SJCRH30 (cell line): Measurements from ENCODE around the gene SCARB2. TPM values are rescaled to one million over a fixed set of nuclear protein-coding genes. Genes with fewer than 3 reads are reported as not detected.

ENCODE experiments used
- DNase-seq, 2 experiments: peaks; one replicate each; pipeline ENCODE4 v3.0.0-alpha.2; 2015 to 2020
- H3K27ac ChIP-seq: fragments of 250-450 bp; sonication (Bioruptor Pico); 2 replicates; pipeline ENCODE4 v1.5.1; 2020; ENCODE audit warnings: mild to moderate bottlenecking, moderate library complexity
- H3K27me3 ChIP-seq: fragments of 250-450 bp; sonication (Bioruptor Pico); 2 replicates; pipeline ENCODE4 v1.5.1; 2020; ENCODE audit warnings: mild to moderate bottlenecking, moderate library complexity
- H3K36me3 ChIP-seq: fragments of 250-450 bp; sonication (Bioruptor Pico); 2 replicates; pipeline ENCODE4 v1.5.1; 2020; ENCODE audit warnings: mild to moderate bottlenecking, moderate library complexity
- H3K4me1 ChIP-seq: fragments of 250-450 bp; sonication (Bioruptor Pico); 2 replicates; pipeline ENCODE4 v1.5.1; 2020; ENCODE audit warnings: mild to moderate bottlenecking, moderate library complexity
- H3K4me3 ChIP-seq: fragments of 250-450 bp; sonication (Bioruptor Pico); 2 replicates; pipeline ENCODE4 v1.5.1; 2020; ENCODE audit warnings: mild to moderate bottlenecking, moderate library complexity
- H3K9me3 ChIP-seq: fragments of 250-450 bp; sonication (Bioruptor Pico); replicated peaks from 2 replicates; pipeline ENCODE4 v1.5.1; 2020; ENCODE audit warnings: mild to moderate bottlenecking, moderate library complexity
- total RNA-seq: library from RNA; depleted of rRNA; stranded (reverse); fragments of >200 nt; shearing (Covaris generic); gene quantifications from 2 replicates; pipeline ENCODE4 v1.2.3, GENCODE V29; 2014

SCARB2 gene
- total RNA-seq, 1 experiment from 2014 or later, result 99.4 TPM

- Histone ChIP-seq H3K4me1 (peaks cover 20% of the 10 kb centered on the region), H3K27ac (peak overlapping the region; percentile 45; the same call in 1 of the 2 replicates), H3K4me3 (peak overlapping the region; percentile 87), H3K36me3 (no peaks in the 10 kb centered on the region), H3K27me3 (no peaks in the 10 kb centered on the region), H3K9me3 (no peaks in the 10 kb centered on the region)
- DNase-seq, result no peak
These were observed 602 bp upstream of the SCARB2 start for GRCh38 chr4:76214177-76214675.

GRCh38 chr4:76212851-76213414, 691 bp downstream of the SCARB2 start:
- Histone ChIP-seq H3K27ac (peak overlapping the region; percentile 45; the same call in 1 of the 2 replicates), H3K9me3 (no peaks in the 10 kb centered on the region), H3K4me1 (peaks cover 27% of the 10 kb centered on the region), H3K4me3 (peak overlapping the region; percentile 87), H3K27me3 (no peaks in the 10 kb centered on the region), H3K36me3 (no peaks in the 10 kb centered on the region)
- DNase-seq, result peak in 1 of 2 experiments; percentile 36

DNA sequence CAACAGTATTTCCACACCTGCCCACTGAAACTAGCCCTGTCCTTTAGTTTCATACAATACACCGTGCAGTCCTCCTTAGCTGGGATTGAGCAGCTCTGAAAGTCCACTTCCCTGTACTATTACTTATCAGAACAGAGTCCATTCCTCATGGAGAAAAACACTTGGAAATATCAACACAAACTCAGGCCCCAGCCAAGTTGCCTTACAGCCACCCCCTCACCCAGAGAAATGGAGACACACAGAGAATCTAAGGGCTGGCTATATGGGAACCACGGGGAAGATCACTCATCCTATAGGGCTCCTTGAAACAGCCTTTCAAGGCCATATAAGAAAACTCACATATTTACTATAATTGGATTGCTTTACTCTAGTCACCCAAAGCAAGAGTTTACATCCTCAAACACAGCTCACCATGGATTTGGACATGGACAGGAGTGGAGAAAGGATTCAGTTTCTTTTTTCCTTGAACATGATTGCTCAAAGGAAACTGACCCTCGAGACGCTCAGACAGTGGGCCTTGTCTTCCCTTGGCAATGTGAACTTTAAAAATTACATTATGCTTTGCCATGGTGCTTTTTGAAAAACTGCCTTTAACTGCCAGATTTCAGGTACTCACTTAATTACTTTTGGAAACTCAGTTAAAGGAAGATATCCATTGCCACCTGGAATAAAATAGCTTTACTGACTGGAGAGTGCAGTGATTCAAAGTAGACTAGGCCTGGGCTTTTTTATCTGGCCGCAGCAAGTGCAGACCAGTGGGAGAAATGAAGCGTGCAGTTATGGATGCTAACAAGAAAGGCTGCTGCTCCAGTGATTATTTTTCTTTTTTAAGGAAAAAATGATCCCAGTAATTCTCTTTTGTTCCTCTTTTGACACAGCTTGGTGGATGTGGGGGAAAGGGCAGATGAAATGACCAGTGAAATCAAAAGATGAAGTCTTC, 1.6 kb downstream of the SCARB2 start:
- H3K27ac ChIP-seq, result no peak overlapping the region
- DNase-seq, result no peak
- peak overlapping the region; percentile 87 for H3K4me3 ChIP-seq
- no peaks in the 10 kb centered on the region for H3K27me3 ChIP-seq
- H3K36me3 ChIP-seq, result no peaks in the 10 kb centered on the region
- peaks cover 28% of the 10 kb centered on the region for H3K4me1 ChIP-seq
- H3K9me3 ChIP-seq, result no peaks in the 10 kb centered on the region

DNA sequence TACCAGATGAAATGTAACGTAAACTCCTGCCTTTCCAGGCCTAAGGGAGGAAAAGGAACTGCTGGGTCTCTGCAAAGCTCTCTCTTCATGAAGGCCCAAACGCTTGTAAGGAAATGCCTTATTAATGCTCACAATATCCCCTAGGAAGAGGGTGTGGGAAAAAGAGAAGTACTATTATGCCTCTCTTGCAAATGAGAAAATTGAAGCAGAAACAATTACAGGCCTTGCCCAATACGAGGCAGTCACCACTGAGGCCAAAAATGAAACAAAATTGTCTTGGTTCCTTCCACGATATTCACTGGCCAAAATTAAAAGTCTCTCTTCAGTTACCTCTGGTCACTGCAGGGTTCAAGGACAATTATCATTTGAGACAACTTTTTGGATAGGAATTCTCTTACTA, 3.2 kb downstream of the SCARB2 start:
- no peak overlapping the region for H3K4me3 ChIP-seq

DNA sequence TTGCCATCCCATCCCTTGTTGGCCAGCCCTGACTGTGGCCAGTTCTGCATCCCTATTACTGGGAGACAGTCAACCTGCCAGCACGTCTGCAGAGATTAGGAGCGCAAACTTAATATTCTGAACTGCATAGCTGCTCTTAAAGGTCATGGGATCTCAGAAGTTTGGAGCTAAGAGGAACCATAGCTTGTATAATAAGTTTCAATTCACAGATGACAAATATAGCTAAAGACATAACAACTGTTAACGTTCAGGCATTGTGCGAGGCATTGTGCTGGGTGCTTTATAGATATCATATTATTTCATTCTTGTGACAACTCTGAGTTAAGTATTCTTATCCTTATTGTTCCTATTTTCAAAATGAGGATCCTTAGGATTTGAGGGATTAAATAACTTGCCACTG, 3.7 kb downstream of the SCARB2 start:
- no peak overlapping the region for H3K27ac ChIP-seq
- DNase-seq, result no peak
- H3K4me1 ChIP-seq, result peaks cover 25% of the 10 kb centered on the region
- no peaks in the 10 kb centered on the region for H3K36me3 ChIP-seq
- H3K9me3 ChIP-seq, result no peaks in the 10 kb centered on the region
- no peak overlapping the region for H3K4me3 ChIP-seq
- H3K27me3 ChIP-seq, result no peaks in the 10 kb centered on the region

More for the DNA sequence above, 3.2 kb downstream of the SCARB2 start:
- H3K4me1 ChIP-seq, result peaks cover 25% of the 10 kb centered on the region
- no peaks in the 10 kb centered on the region for H3K36me3 ChIP-seq
- DNase-seq, result no peak
- H3K27ac ChIP-seq, result no peak overlapping the region
- no peaks in the 10 kb centered on the region for H3K27me3 ChIP-seq
- H3K9me3 ChIP-seq, result no peaks in the 10 kb centered on the region

DNA sequence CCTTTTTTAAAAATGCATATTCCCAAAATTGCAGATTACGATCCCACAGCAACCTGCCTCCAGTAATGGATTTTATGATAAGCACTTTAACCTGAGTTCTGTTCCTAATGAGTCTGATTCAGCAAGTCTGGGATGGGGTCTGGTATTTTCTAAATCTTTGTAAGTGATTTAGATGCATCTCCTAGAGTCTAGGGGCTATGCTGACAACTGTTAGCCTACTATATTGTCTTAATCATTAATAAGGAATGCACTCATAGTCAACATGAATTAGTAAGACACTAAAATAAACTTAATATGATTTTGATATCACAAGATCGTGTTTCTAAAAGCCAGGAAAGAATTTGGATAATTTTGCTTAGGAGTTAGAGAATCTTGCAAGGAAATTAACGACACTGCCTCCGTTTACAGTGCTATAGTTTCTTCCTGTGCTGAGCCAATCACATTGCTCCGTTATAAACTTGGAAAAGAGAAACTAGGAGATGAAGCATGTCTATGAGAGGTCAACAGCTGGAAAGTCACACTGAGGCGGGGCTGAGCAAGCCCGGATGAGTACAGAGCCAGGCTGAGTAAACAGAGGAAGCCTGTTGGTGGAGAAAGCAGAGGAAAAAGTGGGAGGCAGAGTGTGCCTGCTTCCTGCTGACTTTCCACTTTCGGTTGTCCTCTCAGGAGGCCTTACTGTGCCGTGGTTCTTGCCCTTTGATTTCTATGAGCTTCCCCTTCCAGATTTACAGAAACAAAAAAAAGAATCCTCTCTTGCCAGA, 5.4 kb downstream of the SCARB2 start:
- Histone ChIP-seq H3K27me3 (no peaks in the 10 kb centered on the region), H3K36me3 (no peaks in the 10 kb centered on the region), H3K4me1 (peaks cover 33% of the 10 kb centered on the region), H3K4me3 (peak overlapping the region; percentile 37), H3K27ac (peak overlapping the region; percentile 60), H3K9me3 (no peaks in the 10 kb centered on the region)
- peak; percentile 89 to 94 for DNase-seq

- no peaks in the 10 kb centered on the region for H3K9me3 ChIP-seq
- DNase-seq, result no peak
- no peak overlapping the region; the same call in 1 of the 2 replicates for H3K27ac ChIP-seq
- no peaks in the 10 kb centered on the region for H3K36me3 ChIP-seq
- peaks cover 34% of the 10 kb centered on the region for H3K4me1 ChIP-seq
- H3K4me3 ChIP-seq, result no peak overlapping the region
- H3K27me3 ChIP-seq, result no peaks in the 10 kb centered on the region
These were observed 6.1 kb downstream of the SCARB2 start for GRCh38 chr4:76207549-76207948.

- no peak overlapping the region for H3K4me3 ChIP-seq
- H3K9me3 ChIP-seq, result no peaks in the 10 kb centered on the region
- peak in 1 of 2 experiments; percentile 43 for DNase-seq
- H3K27me3 ChIP-seq, result no peaks in the 10 kb centered on the region
- no peaks in the 10 kb centered on the region for H3K36me3 ChIP-seq
- H3K4me1 ChIP-seq, result peaks cover 36% of the 10 kb centered on the region
- H3K27ac ChIP-seq, result no peak overlapping the region; the same call in 1 of the 2 replicates
These were observed 7.2 kb downstream of the SCARB2 start for GRCh38 chr4:76206222-76206942.

DNA sequence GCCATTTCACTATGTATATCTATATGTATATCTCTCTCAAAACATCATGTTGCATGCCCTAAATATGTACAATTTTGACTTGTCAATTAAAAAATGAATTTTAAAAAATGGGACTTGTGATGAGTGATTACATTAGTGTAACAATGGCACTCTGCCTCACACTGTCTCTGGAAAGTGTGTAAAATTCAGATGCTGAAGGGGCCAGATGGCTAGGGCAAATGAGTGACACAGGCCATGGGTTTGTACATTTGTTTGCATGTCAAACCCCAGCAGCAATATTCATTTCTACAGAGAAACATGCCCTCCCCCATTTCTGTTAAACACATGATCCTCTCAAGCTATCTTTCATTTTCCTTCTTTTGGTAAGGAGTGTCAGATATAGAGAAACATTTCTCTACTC, 8.1 kb downstream of the SCARB2 start:
- H3K36me3 ChIP-seq, result no peaks in the 10 kb centered on the region
- no peak overlapping the region for H3K4me3 ChIP-seq
- H3K27ac ChIP-seq, result no peak overlapping the region
- peaks cover 45% of the 10 kb centered on the region for H3K4me1 ChIP-seq
- H3K9me3 ChIP-seq, result no peaks in the 10 kb centered on the region
- no peak for DNase-seq
- H3K27me3 ChIP-seq, result no peaks in the 10 kb centered on the region

DNA sequence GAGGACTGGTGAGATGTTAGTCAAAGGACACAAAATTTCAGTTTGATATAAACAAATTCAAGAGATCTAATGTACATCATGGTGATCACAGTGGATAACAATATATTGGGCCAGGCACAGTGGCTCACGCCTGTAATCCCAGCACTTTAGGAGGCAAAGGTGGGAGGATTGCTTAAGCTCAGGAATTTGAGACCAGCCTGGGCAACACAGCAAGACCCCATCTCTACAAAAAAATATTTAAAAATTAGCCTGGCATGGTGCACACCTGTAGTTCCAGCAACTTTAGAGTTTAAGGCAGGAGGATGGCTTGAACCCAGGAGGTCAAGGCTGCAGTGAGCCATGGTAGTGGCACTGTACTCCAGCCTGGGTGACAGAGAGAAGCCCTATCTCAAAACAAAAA, 8.7 kb downstream of the SCARB2 start:
- no peaks in the 10 kb centered on the region for H3K9me3 ChIP-seq
- no peak overlapping the region for H3K4me3 ChIP-seq
- no peak for DNase-seq
- H3K36me3 ChIP-seq, result no peaks in the 10 kb centered on the region
- peaks cover 50% of the 10 kb centered on the region for H3K4me1 ChIP-seq
- no peaks in the 10 kb centered on the region for H3K27me3 ChIP-seq
- no peak overlapping the region for H3K27ac ChIP-seq

- Histone ChIP-seq H3K4me1 (peaks cover 59% of the 10 kb centered on the region), H3K36me3 (no peaks in the 10 kb centered on the region), H3K4me3 (no peak overlapping the region), H3K27me3 (no peaks in the 10 kb centered on the region), H3K27ac (peak overlapping the region; percentile 45), H3K9me3 (no peaks in the 10 kb centered on the region)
- DNase-seq, result peak; percentile 82 to 92
These were observed 10.1 kb downstream of the SCARB2 start for GRCh38 chr4:76203541-76203940.

- no peaks in the 10 kb centered on the region for H3K27me3 ChIP-seq
- H3K4me1 ChIP-seq, result peaks cover 68% of the 10 kb centered on the region
- no peak overlapping the region for H3K4me3 ChIP-seq
- DNase-seq, result no peak
- peak overlapping the region; percentile 48 for H3K27ac ChIP-seq
- no peaks in the 10 kb centered on the region for H3K9me3 ChIP-seq
- H3K36me3 ChIP-seq, result peaks cover 5% of the 10 kb centered on the region; the same call in 1 of the 2 replicates
These were observed 12.3 kb downstream of the SCARB2 start for GRCh38 chr4:76201276-76201675.

- peak; percentile 91 to 97 for DNase-seq
- Histone ChIP-seq H3K4me1 (peaks cover 68% of the 10 kb centered on the region), H3K27ac (peak overlapping the region; percentile 48)
These were observed 12.8 kb downstream of the SCARB2 start for GRCh38 chr4:76200771-76201231.

More at GRCh38 chr4:76200771-76201231, 12.8 kb downstream of the SCARB2 start:
- Histone ChIP-seq H3K27me3 (no peaks in the 10 kb centered on the region), H3K9me3 (no peaks in the 10 kb centered on the region), H3K36me3 (peaks cover 5% of the 10 kb centered on the region; the same call in 1 of the 2 replicates), H3K4me3 (no peak overlapping the region)
